Measurements from ENCODE around the gene RNF152.

RNF152 gene

GRCh38 chr18:61894751-61895524, 2.1 kb upstream of the RNF152 start:
- in situ Hi-C loops (cut with MboI; ENCODE audit: low sequenced_read_pairs) = no loop called here

GRCh38 chr18:61893971-61894750, 1.4 kb upstream of the RNF152 start:
- in situ Hi-C loops (cut with MboI; ENCODE audit: low sequenced_read_pairs) = no loop called here

- in situ Hi-C loops (cut with MboI; ENCODE audit: low sequenced_read_pairs) = no loop called here
Observed at GRCh38 chr18:61893309-61893970, 633 bp upstream of the RNF152 start.

- in situ Hi-C loops (cut with MboI; ENCODE audit: low sequenced_read_pairs) = no loop called here
Observed at GRCh38 chr18:61891894-61892293, 913 bp downstream of the RNF152 start.

GRCh38 chr18:61891271-61891670, 1.5 kb downstream of the RNF152 start:
- in situ Hi-C loops (cut with MboI; ENCODE audit: low sequenced_read_pairs) = no loop called here

GRCh38 chr18:61890344-61890743, 2.5 kb downstream of the RNF152 start:
- in situ Hi-C loops (cut with MboI; ENCODE audit: low sequenced_read_pairs) = no loop called here

GRCh38 chr18:61889541-61889940, 3.3 kb downstream of the RNF152 start:
- in situ Hi-C loops (cut with MboI; ENCODE audit: low sequenced_read_pairs) = no loop called here

- in situ Hi-C loops (cut with MboI; ENCODE audit: low sequenced_read_pairs) = no loop called here
Observed at GRCh38 chr18:61888622-61889021, 4.2 kb downstream of the RNF152 start.

- in situ Hi-C loops (cut with MboI; ENCODE audit: low sequenced_read_pairs) = no loop called here
Observed at GRCh38 chr18:61887838-61888237, 5.0 kb downstream of the RNF152 start.

GRCh38 chr18:61883547-61883946, 9.3 kb downstream of the RNF152 start:
- in situ Hi-C loops (cut with MboI; ENCODE audit: low sequenced_read_pairs) = no loop called here

GRCh38 chr18:61882296-61883004, 10.4 kb downstream of the RNF152 start:
- in situ Hi-C loops (cut with MboI; ENCODE audit: low sequenced_read_pairs) = no loop called here

- in situ Hi-C loops (cut with MboI; ENCODE audit: low sequenced_read_pairs) = no loop called here
Observed at GRCh38 chr18:61876899-61877298, 15.9 kb downstream of the RNF152 start.

- in situ Hi-C loops (cut with MboI; ENCODE audit: low sequenced_read_pairs) = no loop called here
Observed at GRCh38 chr18:61870151-61870550, 22.7 kb downstream of the RNF152 start.

- in situ Hi-C loops (cut with MboI; ENCODE audit: low sequenced_read_pairs) = no loop called here
Observed at GRCh38 chr18:61869636-61870035, 23.2 kb downstream of the RNF152 start.

- in situ Hi-C loops (cut with MboI; ENCODE audit: low sequenced_read_pairs) = no loop called here
Observed at GRCh38 chr18:61865466-61866175, 27.2 kb downstream of the RNF152 start.

GRCh38 chr18:61861372-61861771, 31.4 kb downstream of the RNF152 start:
- in situ Hi-C loops (cut with MboI; ENCODE audit: low sequenced_read_pairs) = no loop called here

GRCh38 chr18:61860302-61860701, 32.5 kb downstream of the RNF152 start:
- in situ Hi-C loops (cut with MboI; ENCODE audit: low sequenced_read_pairs) = no loop called here

- in situ Hi-C loops (cut with MboI; ENCODE audit: low sequenced_read_pairs) = no loop called here
Observed at GRCh38 chr18:61859113-61859512, 33.7 kb downstream of the RNF152 start.

GRCh38 chr18:61856678-61857077, 36.1 kb downstream of the RNF152 start:
- in situ Hi-C loops (cut with MboI; ENCODE audit: low sequenced_read_pairs) = no loop called here
